NCI-H1048 (cell line): ENCODE measurements around the gene PEMT.

Experiments used
- DNase-seq: peaks from one replicate; lab custom pipeline; 2025; lab: John Stamatoyannopoulos, UW

The PEMT gene

GRCh38 chr17:17514993-17515933 lies 76.2 kb downstream of the PEMT start:
- no peak for DNase-seq

GRCh38 chr17:17514361-17514992 lies 77.0 kb downstream of the PEMT start:
- no peak for DNase-seq

- no peak for DNase-seq
Measured at GRCh38 chr17:17513626-17514025, 77.9 kb downstream of the PEMT start.

- no peak for DNase-seq
Measured at GRCh38 chr17:17512866-17513265, 78.6 kb downstream of the PEMT start.

- no peak for DNase-seq
Measured at GRCh38 chr17:17511881-17512858, 79.3 kb downstream of the PEMT start.

GRCh38 chr17:17511293-17511741 lies 80.2 kb downstream of the PEMT start:
- no peak for DNase-seq

- DNase-seq = no peak
Measured at GRCh38 chr17:17510456-17511292, 80.8 kb downstream of the PEMT start.

- no peak for DNase-seq
Measured at GRCh38 chr17:17509601-17510425, 81.7 kb downstream of the PEMT start.

GRCh38 chr17:17508646-17509591 lies 82.6 kb downstream of the PEMT start:
- DNase-seq = no peak

GRCh38 chr17:17508019-17508535 lies 83.4 kb downstream of the PEMT start:
- DNase-seq = no peak

- DNase-seq = no peak
Measured at GRCh38 chr17:17507465-17508011, 84.0 kb downstream of the PEMT start.

- DNase-seq = no peak
Measured at GRCh38 chr17:17506893-17507464, 84.5 kb downstream of the PEMT start.

- DNase-seq = no peak
Measured at GRCh38 chr17:17506181-17506741, 85.2 kb downstream of the PEMT start.

GRCh38 chr17:17505610-17506171 lies 85.8 kb downstream of the PEMT start:
- DNase-seq = no peak

- no peak for DNase-seq
Measured at GRCh38 chr17:17505151-17505550, 86.4 kb downstream of the PEMT start.

GRCh38 chr17:17504341-17505140 lies 87.0 kb downstream of the PEMT start:
- DNase-seq = no peak
